K562 (cell line): ENCODE results near the gene FAM89B. TPM values are rescaled to one million over a fixed set of nuclear protein-coding genes. Genes with fewer than 3 reads are reported as not detected.

Experiments
- CREB1 ChIP-seq, 2 experiments: sonication (generic) in 1 of 2; formaldehyde crosslinking in 1 of 2; IDR thresholded peaks; 2 replicates each; pipeline versions ENCODE4 v1.6.1 to v1.8.0; 2012 to 2022; ENCODE audit warnings: inconsistent platforms in 1 of 2, mild to moderate bottlenecking in 1 of 2, missing genetic modification reagents in 1 of 2, moderate library complexity in 1 of 2
- KLF1 ChIP-seq: fragments of 450-650 bp; IDR thresholded peaks from 2 replicates; pipeline ENCODE4 v1.6.1; 2016; ENCODE audit warnings: missing genetic modification characterization, missing compliant biosample characterization
- MTA1 ChIP-seq: fragments of 450-650 bp; IDR thresholded peaks from 2 replicates; pipeline ENCODE4 v1.6.1; 2017; ENCODE audit warnings: borderline replicate concordance
- MYNN ChIP-seq, 2 experiments: sonication (generic); formaldehyde crosslinking in 1 of 2; IDR thresholded peaks; 2 replicates each; pipeline versions ENCODE4 v1.5.0 to v1.6.1; 2016 to 2020; ENCODE audit warnings: antibody characterized with exemption in 1 of 2, missing genetic modification reagents in 1 of 2
- POLR2B ChIP-seq: fragments of 450-650 bp; IDR thresholded peaks from 2 replicates; pipeline ENCODE4 v1.6.1; 2018; ENCODE audit warnings: low read depth; ENCODE audit not compliant: partially characterized antibody
- SP2 ChIP-seq: IDR thresholded peaks from 2 replicates; pipeline ENCODE4 v1.6.1; 2011; ENCODE audit warnings: mild to moderate bottlenecking, low read depth, low read length, moderate library complexity; ENCODE audit not compliant: poor library complexity, severe bottlenecking; ENCODE audit errors: extremely low read depth
- VEZF1 ChIP-seq: fragments of 200-800 bp; sonication (Bioruptor generic); IDR thresholded peaks from 2 replicates; pipeline ENCODE4 v1.6.1; 2017; ENCODE audit warnings: missing genetic modification characterization, missing compliant biosample characterization
- ZBTB40 ChIP-seq, 2 experiments: fragments of 450-650 bp in 1 of 2; sonication (generic) in 1 of 2; formaldehyde crosslinking in 1 of 2; IDR thresholded peaks; 2 replicates each; pipeline versions ENCODE4 v1.7.1 to v1.9.0; 2016 to 2022; ENCODE audit warnings: inconsistent platforms in 1 of 2, mild to moderate bottlenecking in 1 of 2, missing genetic modification reagents in 1 of 2
- ZKSCAN1 ChIP-seq: fragments of 150-350 bp; IDR thresholded peaks from 2 replicates; pipeline ENCODE4 v1.6.1; 2016; ENCODE audit warnings: low read depth, low read length
- ZNF384 ChIP-seq: IDR thresholded peaks from 2 replicates; pipeline ENCODE4 v1.6.1; 2012; ENCODE audit warnings: low read depth, low read length, improper control_type of control experiment
- ZNF639 ChIP-seq, 2 experiments: fragments of 200-800 bp in 1 of 2; sonication (Bioruptor generic) in 1 of 2; sonication (generic) in 1 of 2; formaldehyde crosslinking in 1 of 2; IDR thresholded peaks in 1 of 2; conservative IDR thresholded peaks in 1 of 2; 2 replicates each; pipeline versions ENCODE4 v1.5.0 to v1.6.1; 2016 to 2020; ENCODE audit warnings: missing compliant biosample characterization in 1 of 2, missing genetic modification characterization in 1 of 2, missing genetic modification reagents in 1 of 2
- polyA plus RNA-seq, 8 experiments: library from polyadenylated mRNA; depleted of rRNA in 4 of 8; stranded (reverse) in 5 of 8; unstranded in 3 of 8; fragments of >200 nt; fragmentation: Nextera tagmentation in 2 of 8; fragmentation: Illumina TruSeq in 1 of 8; extraction: Ambion mirVana in 2 of 8; extraction: Trizol in 1 of 8; gene quantifications; 2 replicates each; pipeline versions ENCODE4 v1.2.1 to v1.2.3, GENCODE V29; 2011 to 2014; ENCODE audit warnings: inconsistent platforms in 1 of 8, missing spikeins in 1 of 8
- total RNA-seq, 7 experiments: library from RNA; depleted of rRNA in 6 of 7; stranded (reverse); fragments of >200 nt in 6 of 7; fragmentation: Illumina TruSeq in 2 of 7; extraction: Trizol in 2 of 7; gene quantifications; 2 replicates each; pipeline versions ENCODE4 v1.2.1 to v1.2.3, GENCODE V29; 2011 to 2021; ENCODE audit warnings: low replicate concordance in 1 of 7

Gene FAM89B
- total and polyA plus RNA-seq, 9 of the 15 experiments (the other 6 are each of a cell fraction or from before 2014, with no cell fraction given), result 0.32 to 27.6 (median 11.9) TPM

GRCh38 chr11:65574109-65574810 lies 1.9 kb downstream of the FAM89B start (continued):
- TF ChIP-seq ZBTB40 (IDR thresholded peaks at IDR 0.05) (0 out of 2 replicates have a peak, but pooled peaks have one; percentile 27), ZBTB40 (CRISPR knock-in tag; IDR thresholded peaks at IDR 0.05) (no peak), ZNF639 (CRISPR knock-in tag; conservative IDR thresholded peaks at IDR 0.05 in 1 of 2, IDR thresholded peaks at IDR 0.05 in 1 of 2) (peak in 1 of 2 experiments; percentile 100; a peak in 2 of 4 replicates), ZNF384 (no peak; the same call in 1 of the 2 replicates), ZKSCAN1 (peak; percentile 28; the same call in 1 of the 2 replicates), KLF1 (tag) (0 out of 2 replicates have a peak, but pooled peaks have one; percentile 28), SP2 (no peak), CREB1 (IDR thresholded peaks at IDR 0.05) (no peak), CREB1 (CRISPR knock-in tag; IDR thresholded peaks at IDR 0.05) (peak; percentile 40), POLR2B (peak; percentile 42), MTA1 (0 out of 2 replicates have a peak, but pooled peaks have one; percentile 31), MYNN (IDR thresholded peaks at IDR 0.05) (0 out of 2 replicates have a peak, but pooled peaks have one; percentile 39), MYNN (CRISPR knock-in tag; IDR thresholded peaks at IDR 0.05) (no peak), VEZF1 (CRISPR knock-in tag) (peak; percentile 98)
